ENCODE results near the gene DNAL1.

Gene DNAL1

GRCh38 chr14:73723797-73724661 lies 79.2 kb downstream of the DNAL1 start:
- Histone ChIP-seq H3K27me3 (ENCODE audit: insufficient read depth, low read depth, severe bottlenecking) (no peaks in the 10 kb centered on the region), H3K27ac (no peak overlapping the region), H3K36me3 (peaks cover 59% of the 10 kb centered on the region), H3K9me3 (ENCODE audit: severe bottlenecking) (no peaks in the 10 kb centered on the region), H3K4me3 (ENCODE audit: low read depth, low read length) (no peak overlapping the region)
- TF ChIP-seq CTCF (IDR thresholded peaks at IDR 0.05; ENCODE audit: low read depth, low read length): no peak
- no peak for DNase-seq

GRCh38 chr14:73724696-73725095 lies 79.9 kb downstream of the DNAL1 start:
- Histone ChIP-seq H3K4me3 (ENCODE audit: low read depth, low read length) (no peak overlapping the region), H3K36me3 (peaks cover 66% of the 10 kb centered on the region), H3K27ac (no peak overlapping the region), H3K9me3 (ENCODE audit: severe bottlenecking) (no peaks in the 10 kb centered on the region), H3K27me3 (ENCODE audit: insufficient read depth, low read depth, severe bottlenecking) (no peaks in the 10 kb centered on the region)
- DNase-seq: no peak
- TF ChIP-seq CTCF (IDR thresholded peaks at IDR 0.05; ENCODE audit: low read depth, low read length): no peak

- H3K9me3 ChIP-seq (ENCODE audit: severe bottlenecking): no peaks in the 10 kb centered on the region
- H3K4me3 ChIP-seq (ENCODE audit: low read depth, low read length): no peak overlapping the region
- H3K27me3 ChIP-seq (ENCODE audit: insufficient read depth, low read depth, severe bottlenecking): no peaks in the 10 kb centered on the region
- no peak overlapping the region for H3K27ac ChIP-seq
- no peak for DNase-seq
- no peak for TF ChIP-seq CTCF (IDR thresholded peaks at IDR 0.05; ENCODE audit: low read depth, low read length)
- peaks cover 68% of the 10 kb centered on the region for H3K36me3 ChIP-seq
These were observed 80.6 kb downstream of the DNAL1 start for GRCh38 chr14:73725116-73726024.

- DNase-seq: no peak
- Histone ChIP-seq H3K4me3 (ENCODE audit: low read depth, low read length) (no peak overlapping the region), H3K9me3 (ENCODE audit: severe bottlenecking) (no peaks in the 10 kb centered on the region), H3K27me3 (ENCODE audit: insufficient read depth, low read depth, severe bottlenecking) (no peaks in the 10 kb centered on the region), H3K36me3 (peaks cover 68% of the 10 kb centered on the region), H3K27ac (no peak overlapping the region)
- no peak for TF ChIP-seq CTCF (IDR thresholded peaks at IDR 0.05; ENCODE audit: low read depth, low read length)
These were observed 81.5 kb downstream of the DNAL1 start for GRCh38 chr14:73726025-73726961.

- H3K36me3 ChIP-seq: peaks cover 62% of the 10 kb centered on the region
- no peak for DNase-seq
- H3K4me3 ChIP-seq (ENCODE audit: low read depth, low read length): no peak overlapping the region
- H3K27ac ChIP-seq: no peak overlapping the region
- TF ChIP-seq CTCF (IDR thresholded peaks at IDR 0.05; ENCODE audit: low read depth, low read length): no peak
- no peaks in the 10 kb centered on the region for H3K27me3 ChIP-seq (ENCODE audit: insufficient read depth, low read depth, severe bottlenecking)
- H3K9me3 ChIP-seq (ENCODE audit: severe bottlenecking): no peaks in the 10 kb centered on the region
These were observed 82.4 kb downstream of the DNAL1 start for GRCh38 chr14:73727166-73727565.
